GM23248 (cell line): ENCODE measurements around the gene SMCO2. TPM values are rescaled to one million over a fixed set of nuclear protein-coding genes. Genes with fewer than 3 reads are reported as not detected.
A peak's percentile ranks its signal among the peaks of the same experiment; 100 is the strongest.

Experiments
- DNase-seq: peaks from one replicate; pipeline ENCODE4 v3.0.0-alpha.2; 2015
- H2AFZ ChIP-seq: fragments of 200-600 bp; sonication (generic); 2 replicates; pipeline ENCODE4 v1.6.1; 2016; ENCODE audit warnings: antibody characterized with exemption
- H3F3A ChIP-seq: fragments of 200-600 bp; sonication (generic); 2 replicates; pipeline ENCODE4 v1.6.1; 2016; ENCODE audit warnings: mild to moderate bottlenecking, antibody characterized with exemption, mixed run types; ENCODE audit not compliant: insufficient read depth
- H3K27ac ChIP-seq: fragments of 200-600 bp; sonication (generic); 2 replicates; pipeline ENCODE4 v1.5.1; 2016; ENCODE audit warnings: mild to moderate bottlenecking
- H3K27me3 ChIP-seq: fragments of 200-600 bp; sonication (generic); replicated peaks from 2 replicates; pipeline ENCODE4 v1.6.1; 2016; ENCODE audit warnings: mild to moderate bottlenecking; ENCODE audit not compliant: insufficient read depth
- H3K36me3 ChIP-seq: fragments of 200-600 bp; sonication (generic); 2 replicates; pipeline ENCODE4 v1.6.1; 2016; ENCODE audit warnings: low read depth, mild to moderate bottlenecking
- H3K4me1 ChIP-seq: fragments of 200-600 bp; sonication (generic); 2 replicates; pipeline ENCODE4 v1.6.1; 2016; ENCODE audit warnings: mild to moderate bottlenecking; ENCODE audit not compliant: insufficient read depth
- H3K4me2 ChIP-seq: fragments of 200-600 bp; sonication (generic); one replicate; pipeline ENCODE4 v1.6.1; 2016; ENCODE audit warnings: mild to moderate bottlenecking; ENCODE audit not compliant: unreplicated experiment
- H3K4me3 ChIP-seq: fragments of 200-600 bp; sonication (generic); 2 replicates; pipeline ENCODE4 v1.5.1; 2016; ENCODE audit warnings: mild to moderate bottlenecking
- H3K79me2 ChIP-seq: fragments of 200-600 bp; sonication (generic); 2 replicates; pipeline ENCODE4 v1.6.1; 2016; ENCODE audit warnings: mild to moderate bottlenecking; ENCODE audit not compliant: insufficient read depth
- H3K9ac ChIP-seq: fragments of 200-600 bp; sonication (generic); 2 replicates; pipeline ENCODE4 v1.6.1; 2016; ENCODE audit warnings: mild to moderate bottlenecking
- H3K9me2 ChIP-seq: fragments of 200-600 bp; sonication (generic); 2 replicates; pipeline ENCODE4 v1.6.1; 2016; ENCODE audit warnings: mixed run types, mild to moderate bottlenecking, moderate library complexity; ENCODE audit not compliant: insufficient read depth
- H3K9me3 ChIP-seq: fragments of 200-600 bp; sonication (generic); one replicate; pipeline ENCODE4 v1.6.1; 2017; ENCODE audit warnings: low read depth
- H4K20me1 ChIP-seq: fragments of 200-600 bp; sonication (generic); 2 replicates; pipeline ENCODE4 v1.6.0; 2016; ENCODE audit not compliant: insufficient read depth
- EZH2 ChIP-seq: fragments of 200-600 bp; sonication (generic); IDR thresholded peaks from 2 replicates; pipeline ENCODE4 v1.6.1; 2018; ENCODE audit warnings: antibody characterized with exemption, mild to moderate bottlenecking; ENCODE audit not compliant: insufficient read depth, poor library complexity, severe bottlenecking
- EZH2phosphoT487 ChIP-seq: fragments of 200-600 bp; sonication (generic); IDR thresholded peaks from 2 replicates; pipeline ENCODE4 v1.6.1; 2018; ENCODE audit warnings: antibody characterized with exemption, moderate library complexity, mild to moderate bottlenecking, low read depth; ENCODE audit not compliant: insufficient read depth
- WGBS, 2 experiments: methylation state at CpG; one replicate each; pipeline ENCODE4 v1.1.6; 2015 to 2017; ENCODE audit warnings: low lambda C conversion rate in 2 of 2, low coverage in 1 of 2; ENCODE audit errors: missing lambda C conversion rate in 2 of 2; 5-methylcytosine and 5-hydroxymethylcytosine counted together
- in situ Hi-C: fragments of 300-500 bp; cut with MboI; formaldehyde crosslinking; loops from 2 replicates; pipeline ENCODE4 v1.15.0; 2020
- polyA plus RNA-seq: library from polyadenylated mRNA; unstranded; fragments of >200 nt; fragmentation: Nextera tagmentation; extraction: Ambion mirVana; gene quantifications from 2 replicates; pipeline ENCODE4 v1.2.1, GENCODE V29; 2016
- total RNA-seq: library from RNA; depleted of rRNA; stranded (reverse); fragments of >200 nt; shearing (Covaris generic); gene quantifications from 2 replicates; pipeline ENCODE4 v1.2.3, GENCODE V29; 2014

Gene SMCO2
- total and polyA plus RNA-seq, 2 experiments from 2014 or later, result not detected

DNA sequence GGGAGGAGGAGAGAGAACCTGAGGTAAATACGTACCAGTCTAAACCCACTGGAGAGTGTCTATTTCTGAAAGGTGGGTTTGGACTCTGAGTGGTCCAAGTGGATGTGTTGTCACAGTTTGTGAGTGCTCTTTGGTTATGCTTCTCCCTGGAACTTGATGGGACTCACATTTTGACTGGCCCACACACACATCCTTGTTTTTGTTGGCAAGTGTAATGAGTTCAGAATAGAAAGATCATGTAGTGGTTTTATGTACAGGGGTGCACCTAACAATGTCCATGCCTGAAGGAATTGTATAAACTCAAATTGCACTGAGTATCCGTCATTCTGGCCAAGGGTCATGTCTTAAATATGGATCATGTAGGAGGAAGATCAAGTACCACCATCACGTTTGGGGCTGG, 82.3 kb downstream of the SMCO2 start:
- Histone ChIP-seq H2AFZ (no peak overlapping the region), H3K27me3 (no peaks in the 10 kb centered on the region), H3K79me2 (peaks cover 97% of the 10 kb centered on the region), H3F3A (peaks cover 23% of the 10 kb centered on the region), H3K9ac (no peak overlapping the region), H4K20me1 (0 out of 2 replicates have a peak, but pooled peaks cover 5% of the 10 kb centered on the region), H3K4me1 (peaks cover 34% of the 10 kb centered on the region), H3K4me2 (no peak overlapping the region), H3K27ac (no peak overlapping the region), H3K4me3 (no peak overlapping the region), H3K9me3 (no peaks in the 10 kb centered on the region), H3K36me3 (no peaks in the 10 kb centered on the region; the same call in 1 of the 2 replicates), H3K9me2 (no peaks in the 10 kb centered on the region)
- DNase-seq, result no peak
- WGBS, 2 experiments, result 96 to 99% methylated on average over 3 of the region's 3 CpGs
- TF ChIP-seq EZH2, result no peak
- TF ChIP-seq EZH2phosphoT487, result no peak
- in situ Hi-C loops, result no loop called here

- Histone ChIP-seq H3F3A (peaks cover 14% of the 10 kb centered on the region), H3K4me1 (peaks cover 39% of the 10 kb centered on the region), H2AFZ (no peak overlapping the region), H3K9me2 (no peaks in the 10 kb centered on the region), H3K4me3 (no peak overlapping the region), H3K9me3 (no peaks in the 10 kb centered on the region), H3K79me2 (peaks cover 100% of the 10 kb centered on the region), H3K27ac (peak overlapping the region; percentile 15; the same call in 1 of the 2 replicates), H4K20me1 (0 out of 2 replicates have a peak, but pooled peaks cover 5% of the 10 kb centered on the region), H3K9ac (no peak overlapping the region), H3K4me2 (no peak overlapping the region), H3K36me3 (peaks cover 3% of the 10 kb centered on the region), H3K27me3 (no peaks in the 10 kb centered on the region)
- no peak for DNase-seq
- in situ Hi-C loops, result no loop called here
- 97% methylated on average over 7 of the region's 7 CpGs for WGBS, 2 experiments
- TF ChIP-seq EZH2phosphoT487 (no peak), EZH2 (no peak)
These were observed 83.8 kb downstream of the SMCO2 start for GRCh38 chr12:27530157-27530922.

DNA sequence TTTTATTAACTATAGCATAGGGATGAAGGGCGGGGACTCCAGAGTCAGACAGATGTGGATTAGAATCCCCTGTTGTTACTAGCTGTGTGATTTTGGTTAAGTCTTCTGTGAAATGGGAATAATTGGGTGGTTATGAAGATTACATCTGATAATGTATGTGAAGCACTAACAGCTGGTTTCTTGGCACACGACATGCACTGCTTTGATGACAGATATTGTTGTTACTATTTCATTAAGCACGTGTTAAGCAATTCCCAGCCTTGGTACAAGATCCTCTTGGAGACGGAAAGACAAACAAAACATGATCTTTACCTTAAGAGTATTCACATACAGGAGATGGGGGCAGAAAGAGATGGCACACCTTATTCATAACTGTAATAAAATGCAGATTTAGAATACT, 85.4 kb downstream of the SMCO2 start:
- Histone ChIP-seq H3K36me3 (peaks cover 11% of the 10 kb centered on the region), H3K4me2 (no peak overlapping the region), H3F3A (peaks cover 4% of the 10 kb centered on the region; the same call in 1 of the 2 replicates), H3K79me2 (peaks cover 100% of the 10 kb centered on the region), H4K20me1 (0 out of 2 replicates have a peak, but pooled peaks cover 5% of the 10 kb centered on the region), H3K4me3 (no peak overlapping the region), H3K9me3 (no peaks in the 10 kb centered on the region), H3K9me2 (no peaks in the 10 kb centered on the region), H3K27ac (no peak overlapping the region), H3K9ac (no peak overlapping the region), H3K27me3 (no peaks in the 10 kb centered on the region), H2AFZ (no peak overlapping the region), H3K4me1 (peaks cover 27% of the 10 kb centered on the region)
- in situ Hi-C loops, result no loop called here
- no peak for TF ChIP-seq EZH2phosphoT487
- TF ChIP-seq EZH2, result no peak
- DNase-seq, result peak; percentile 35
- 51 to 60% methylated on average over 4 of the region's 4 CpGs for WGBS, 2 experiments

- H3K4me1 ChIP-seq, result peaks cover 36% of the 10 kb centered on the region
- in situ Hi-C loops, result no loop called here
- no peak overlapping the region for H2AFZ ChIP-seq
- H3F3A ChIP-seq, result peaks cover 20% of the 10 kb centered on the region
- H3K36me3 ChIP-seq, result peaks cover 11% of the 10 kb centered on the region; the same call in 1 of the 2 replicates
- TF ChIP-seq EZH2 (no peak), EZH2phosphoT487 (no peak)
- 0 out of 2 replicates have a peak, but pooled peaks cover 5% of the 10 kb centered on the region for H4K20me1 ChIP-seq
- H3K9ac ChIP-seq, result no peak overlapping the region
- no peak overlapping the region for H3K27ac ChIP-seq
- H3K4me2 ChIP-seq, result no peak overlapping the region
- no peaks in the 10 kb centered on the region for H3K27me3 ChIP-seq
- peaks cover 100% of the 10 kb centered on the region for H3K79me2 ChIP-seq
- no peak for DNase-seq
- 73 to 77% methylated on average over 6 of the region's 6 CpGs for WGBS, 2 experiments
- no peak overlapping the region for H3K4me3 ChIP-seq
- H3K9me2 ChIP-seq, result no peaks in the 10 kb centered on the region
- H3K9me3 ChIP-seq, result no peaks in the 10 kb centered on the region
These were observed 87.7 kb downstream of the SMCO2 start for GRCh38 chr12:27534060-27534764.
